ENCODE data around the gene UMODL1. TPM values are rescaled to one million over a fixed set of nuclear protein-coding genes. Genes with fewer than 3 reads are reported as not detected.

UMODL1 gene
- total RNA-seq, 1 donor from 2014 or later: 0.19 TPM

DNA sequence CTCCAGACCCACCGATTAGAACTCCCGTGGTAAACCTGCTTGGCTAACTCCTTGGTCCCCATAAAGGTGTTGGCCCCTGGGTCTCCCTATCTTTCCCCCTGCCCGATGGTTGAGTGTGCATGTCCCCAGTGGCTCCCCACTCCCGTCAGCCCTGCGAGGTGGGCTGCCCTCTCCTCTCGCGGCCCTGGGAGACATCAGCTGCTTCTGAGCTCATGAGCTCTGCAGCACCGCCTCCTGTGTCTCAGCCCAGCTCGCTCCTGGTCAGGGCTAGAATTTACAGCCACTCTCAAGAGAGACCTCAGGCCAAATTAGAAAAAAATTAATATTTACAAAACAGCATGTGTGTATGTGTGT, 45.1 kb upstream of the UMODL1 start:
- Mint-ChIP-seq H3K36me3 (ENCODE audit: insufficient read depth) (no peaks in the 10 kb centered on the region), H3K4me1 (ENCODE audit: low read depth) (peaks cover 10% of the 10 kb centered on the region), H3K4me3 (ENCODE audit: low read depth) (no peak overlapping the region), H3K27me3 (peaks cover 13% of the 10 kb centered on the region), H3K27ac (no peak overlapping the region), H3K9me3 (ENCODE audit: low read depth) (no peaks in the 10 kb centered on the region)
- TF ChIP-seq, protein P1, sequence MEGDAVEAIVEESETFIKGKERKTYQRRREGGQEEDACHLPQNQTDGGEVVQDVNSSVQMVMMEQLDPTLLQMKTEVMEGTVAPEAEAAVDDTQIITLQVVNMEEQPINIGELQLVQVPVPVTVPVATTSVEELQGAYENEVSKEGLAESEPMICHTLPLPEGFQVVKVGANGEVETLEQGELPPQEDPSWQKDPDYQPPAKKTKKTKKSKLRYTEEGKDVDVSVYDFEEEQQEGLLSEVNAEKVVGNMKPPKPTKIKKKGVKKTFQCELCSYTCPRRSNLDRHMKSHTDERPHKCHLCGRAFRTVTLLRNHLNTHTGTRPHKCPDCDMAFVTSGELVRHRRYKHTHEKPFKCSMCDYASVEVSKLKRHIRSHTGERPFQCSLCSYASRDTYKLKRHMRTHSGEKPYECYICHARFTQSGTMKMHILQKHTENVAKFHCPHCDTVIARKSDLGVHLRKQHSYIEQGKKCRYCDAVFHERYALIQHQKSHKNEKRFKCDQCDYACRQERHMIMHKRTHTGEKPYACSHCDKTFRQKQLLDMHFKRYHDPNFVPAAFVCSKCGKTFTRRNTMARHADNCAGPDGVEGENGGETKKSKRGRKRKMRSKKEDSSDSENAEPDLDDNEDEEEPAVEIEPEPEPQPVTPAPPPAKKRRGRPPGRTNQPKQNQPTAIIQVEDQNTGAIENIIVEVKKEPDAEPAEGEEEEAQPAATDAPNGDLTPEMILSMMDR (IDR thresholded peaks at IDR 0.05; ENCODE audit: unreplicated experiment): no peak
- no peak for DNase-seq (ENCODE audit: low spot score, unreplicated experiment)

DNA sequence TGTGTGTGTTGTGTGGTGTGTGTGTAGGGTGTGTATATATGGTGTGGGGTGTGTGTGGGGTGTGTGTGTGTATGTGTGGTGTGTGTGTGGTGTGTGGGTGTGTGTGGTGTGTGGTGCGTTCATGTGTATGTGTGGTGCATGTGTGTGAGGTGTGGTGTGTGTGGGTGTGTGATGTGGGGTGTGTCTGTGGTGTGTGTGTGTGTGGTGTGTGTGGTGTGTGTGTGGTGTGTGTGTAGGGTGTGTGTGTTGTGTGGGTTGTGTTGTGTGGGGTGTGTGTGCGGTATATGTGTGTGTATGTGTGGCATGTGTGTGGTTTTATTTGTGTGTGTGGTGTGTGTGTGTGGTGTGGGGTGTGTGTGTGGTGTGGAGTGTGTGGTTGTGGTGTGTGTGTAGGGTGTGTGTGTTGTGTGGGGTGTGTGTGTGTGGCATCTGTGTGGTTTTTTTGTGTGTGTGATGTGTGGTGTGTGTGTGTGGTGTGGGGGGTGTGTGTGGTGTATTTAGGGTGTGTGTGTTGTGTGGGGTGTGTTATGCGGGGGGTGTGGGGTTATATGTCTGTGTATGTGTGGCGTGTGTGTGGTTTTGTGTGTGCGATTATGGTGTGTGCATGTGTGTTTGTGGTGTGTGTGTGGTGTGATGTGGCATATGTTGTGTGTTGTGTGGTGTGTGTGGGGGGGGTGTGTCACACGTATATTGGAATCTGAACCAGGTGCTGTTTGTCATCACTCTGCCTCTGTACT, 43.9 kb upstream of the UMODL1 start:
- Mint-ChIP-seq H3K4me1 (ENCODE audit: low read depth) (no peaks in the 10 kb centered on the region), H3K27me3 (peaks cover 9% of the 10 kb centered on the region), H3K27ac (no peak overlapping the region)

DNA sequence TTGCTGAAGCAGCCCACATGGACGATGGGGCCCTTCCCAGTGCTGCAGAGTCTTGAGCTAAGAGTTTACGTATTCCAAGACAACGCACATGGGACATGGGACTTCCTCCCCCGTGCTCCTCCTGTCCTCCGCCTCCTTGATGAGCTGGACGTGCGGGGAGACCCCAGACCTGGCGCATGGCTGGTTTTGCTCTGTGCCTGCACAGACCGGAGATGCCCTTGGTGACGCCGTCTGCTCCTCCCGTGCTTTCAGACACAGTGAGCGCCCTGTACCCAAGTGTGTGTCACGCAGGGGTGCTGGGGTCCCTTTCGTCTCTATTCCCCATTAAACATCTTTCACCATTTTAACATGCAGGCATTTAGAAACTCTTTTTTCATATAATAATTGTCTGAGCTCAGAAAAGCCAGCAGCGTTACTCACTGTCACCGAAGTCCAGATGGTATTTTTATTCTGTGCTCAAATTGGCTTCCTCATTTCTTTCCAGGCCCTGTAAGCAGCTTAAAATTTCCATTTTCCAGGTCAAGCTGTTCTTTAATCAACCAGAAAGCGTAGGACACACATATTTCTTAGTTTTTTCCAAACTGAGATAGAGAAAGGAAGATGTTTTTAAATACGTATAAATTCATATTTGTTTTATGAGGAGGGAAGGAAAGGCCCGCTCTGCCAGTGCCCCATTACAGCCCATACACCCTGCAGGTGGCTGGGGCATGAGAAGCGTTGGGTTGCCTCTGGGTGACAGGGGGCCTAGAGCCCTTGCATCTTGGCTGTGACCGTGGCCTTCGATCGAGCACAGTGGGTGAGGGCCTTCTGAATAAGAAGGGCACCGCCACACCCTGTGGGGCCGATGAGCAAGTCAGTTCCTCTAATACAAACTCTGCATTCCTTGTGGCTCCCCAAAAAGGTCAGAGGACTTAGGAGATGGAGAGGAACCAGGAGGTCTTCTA, 43.0 kb upstream of the UMODL1 start:
- H3K4me3 Mint-ChIP-seq (ENCODE audit: low read depth): no peak overlapping the region
- DNase-seq (ENCODE audit: low spot score, unreplicated experiment): no peak
- H3K27me3 Mint-ChIP-seq: peaks cover 9% of the 10 kb centered on the region
- H3K36me3 Mint-ChIP-seq (ENCODE audit: insufficient read depth): no peaks in the 10 kb centered on the region
- no peaks in the 10 kb centered on the region for H3K4me1 Mint-ChIP-seq (ENCODE audit: low read depth)
- H3K27ac Mint-ChIP-seq: no peak overlapping the region
- TF ChIP-seq, protein P1 (IDR thresholded peaks at IDR 0.05; ENCODE audit: unreplicated experiment): no peak
- H3K9me3 Mint-ChIP-seq (ENCODE audit: low read depth): no peaks in the 10 kb centered on the region

More for the DNA sequence above, 43.9 kb upstream of the UMODL1 start:
- Mint-ChIP-seq H3K4me3 (ENCODE audit: low read depth) (no peak overlapping the region), H3K36me3 (ENCODE audit: insufficient read depth) (no peaks in the 10 kb centered on the region), H3K9me3 (ENCODE audit: low read depth) (no peaks in the 10 kb centered on the region)
- DNase-seq (ENCODE audit: low spot score, unreplicated experiment): no peak
- TF ChIP-seq, protein P1 (IDR thresholded peaks at IDR 0.05; ENCODE audit: unreplicated experiment): no peak

DNA sequence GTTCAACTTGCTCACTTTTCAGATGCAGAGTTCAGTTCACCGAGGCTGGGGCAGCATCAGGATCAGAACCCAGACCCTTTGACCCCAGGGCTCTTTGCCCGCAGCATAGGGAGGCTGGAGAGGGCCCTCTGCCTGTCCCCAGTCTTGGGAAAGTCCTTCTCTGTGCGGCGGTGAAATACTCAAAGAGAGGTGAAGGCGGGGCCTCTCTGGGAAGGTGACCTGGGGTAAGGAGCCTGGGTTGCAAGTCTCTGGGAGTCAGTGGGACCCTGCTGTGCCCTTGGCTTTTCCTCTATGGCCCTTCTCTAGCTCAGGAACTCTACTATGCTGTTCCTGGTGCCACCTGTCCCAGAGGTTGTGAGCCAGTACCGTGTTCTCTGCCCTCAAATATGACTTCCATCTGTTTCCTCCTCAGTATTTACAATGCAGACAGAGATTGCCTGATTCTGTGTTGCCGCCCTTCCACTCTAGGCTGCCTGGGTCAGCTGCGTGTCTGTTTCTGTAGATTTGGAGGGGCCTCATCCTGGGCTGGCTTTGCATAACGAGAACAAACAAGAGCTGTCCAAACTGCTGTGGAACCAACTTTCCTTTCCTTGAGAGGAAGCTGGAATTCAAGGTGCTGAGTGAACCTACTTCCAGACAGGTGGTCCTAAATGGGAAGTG, 42.2 kb upstream of the UMODL1 start:
- Mint-ChIP-seq H3K27me3 (peaks cover 9% of the 10 kb centered on the region), H3K4me3 (ENCODE audit: low read depth) (no peak overlapping the region), H3K27ac (peak overlapping the region; percentile 12), H3K4me1 (ENCODE audit: low read depth) (no peaks in the 10 kb centered on the region), H3K36me3 (ENCODE audit: insufficient read depth) (no peaks in the 10 kb centered on the region), H3K9me3 (ENCODE audit: low read depth) (no peaks in the 10 kb centered on the region)
- TF ChIP-seq, protein P1 (IDR thresholded peaks at IDR 0.05; ENCODE audit: unreplicated experiment): no peak
- no peak for DNase-seq (ENCODE audit: low spot score, unreplicated experiment)

DNA sequence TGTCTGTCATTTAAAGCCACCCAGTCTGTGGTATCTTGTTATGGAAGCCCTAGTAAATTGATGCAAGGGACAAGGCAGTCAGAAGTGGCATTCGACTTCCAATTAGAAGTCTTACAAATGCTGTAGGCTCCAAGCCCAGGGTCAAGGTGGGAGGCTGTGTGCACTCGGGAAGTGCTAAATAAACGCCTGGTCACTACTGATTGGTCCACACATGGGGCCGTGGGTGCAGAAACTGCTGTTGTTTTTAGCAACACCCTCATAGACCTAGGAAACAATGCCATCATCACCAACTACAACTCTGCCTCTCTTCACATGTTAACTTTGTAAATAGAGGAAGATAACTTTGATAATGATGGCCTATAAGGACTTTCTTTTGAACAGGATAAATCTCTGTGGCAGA, 40.8 kb upstream of the UMODL1 start:
- no peak for DNase-seq (ENCODE audit: low spot score, unreplicated experiment)

More for the DNA sequence above, 40.8 kb upstream of the UMODL1 start:
- TF ChIP-seq, protein P1 (IDR thresholded peaks at IDR 0.05; ENCODE audit: unreplicated experiment): no peak
- Mint-ChIP-seq H3K27ac (no peak overlapping the region), H3K27me3 (peaks cover 5% of the 10 kb centered on the region), H3K4me3 (ENCODE audit: low read depth) (no peak overlapping the region), H3K9me3 (ENCODE audit: low read depth) (peaks cover 5% of the 10 kb centered on the region), H3K36me3 (ENCODE audit: insufficient read depth) (no peaks in the 10 kb centered on the region), H3K4me1 (ENCODE audit: low read depth) (no peaks in the 10 kb centered on the region)
